ENCODE measurements around the gene WDCP. TPM values are rescaled to one million over a fixed set of nuclear protein-coding genes. Genes with fewer than 3 reads are reported as not detected.
A peak's percentile ranks its signal among the peaks of the same experiment; 100 is the strongest.
"Not testable (repeated sequence)": the region's sequence is repeated elsewhere in the genome, so short reads cannot be mapped to it uniquely, and the experiment has no call there.

The WDCP gene
- total RNA-seq, 1 donor from 2014 or later, result 8.4 TPM

- DNase-seq (ENCODE audit: low spot score), result no peak
Measured at GRCh38 chr2:24065341-24065740, 18.1 kb upstream of the WDCP start.

GRCh38 chr2:24058564-24059271 is 11.5 kb upstream of the WDCP start:
- DNase-seq (ENCODE audit: low spot score), result no peak

- DNase-seq (ENCODE audit: low spot score), result no peak
Measured at GRCh38 chr2:24055750-24056149, 8.6 kb upstream of the WDCP start.

- DNase-seq (ENCODE audit: low spot score), result no peak
Measured at GRCh38 chr2:24054366-24055010, 7.3 kb upstream of the WDCP start.

GRCh38 chr2:24052951-24053350 is 5.8 kb upstream of the WDCP start:
- no peak for DNase-seq (ENCODE audit: low spot score)

- DNase-seq (ENCODE audit: low spot score), result no peak
Measured at GRCh38 chr2:24051833-24052232, 4.6 kb upstream of the WDCP start.

- peak; percentile 12 for DNase-seq (ENCODE audit: low spot score)
Measured at GRCh38 chr2:24050041-24050979, 3.1 kb upstream of the WDCP start.

GRCh38 chr2:24049485-24050021 is 2.4 kb upstream of the WDCP start, which contains the start of gene FKBP1B:
FKBP1B (plus strand) TSS chr2:24049741; CDS start chr2:24049850, 109 bp downstream.
- DNase-seq (ENCODE audit: low spot score), result peak; percentile 18

GRCh38 chr2:24048769-24049484 is 1.7 kb upstream of the WDCP start:
- no peak for DNase-seq (ENCODE audit: low spot score)

GRCh38 chr2:24047703-24048033 is 477 bp upstream of the WDCP start:
- no peak for DNase-seq (ENCODE audit: low spot score)

GRCh38 chr2:24046599-24046929 is 627 bp downstream of the WDCP start:
- DNase-seq (ENCODE audit: low spot score), result no peak

- no peak for DNase-seq (ENCODE audit: low spot score)
Measured at GRCh38 chr2:24045511-24046508, 1.4 kb downstream of the WDCP start.

GRCh38 chr2:24043133-24043532 is 4.1 kb downstream of the WDCP start:
- DNase-seq (ENCODE audit: low spot score), result not testable (repeated sequence)

- DNase-seq (ENCODE audit: low spot score), result no peak
Measured at GRCh38 chr2:24040511-24040910, 6.7 kb downstream of the WDCP start.

GRCh38 chr2:24038786-24039499 is 8.2 kb downstream of the WDCP start:
- DNase-seq (ENCODE audit: low spot score), result no peak

GRCh38 chr2:24026233-24026632 is 21.0 kb downstream of the WDCP start:
- DNase-seq (ENCODE audit: low spot score), result no peak

GRCh38 chr2:24024996-24025663 is 22.1 kb downstream of the WDCP start:
- no peak for DNase-seq (ENCODE audit: low spot score)

GRCh38 chr2:24024018-24024417 is 23.2 kb downstream of the WDCP start:
- DNase-seq (ENCODE audit: low spot score), result no peak

GRCh38 chr2:24022975-24023575 is 24.1 kb downstream of the WDCP start:
- no peak for DNase-seq (ENCODE audit: low spot score)
